ENCODE data around the gene CFAP53. TPM values are rescaled to one million over a fixed set of nuclear protein-coding genes. Genes with fewer than 3 reads are reported as not detected.
"Not testable (repeated sequence)": the region's sequence is repeated elsewhere in the genome, so short reads cannot be mapped to it uniquely, and the experiment has no call there.

Gene CFAP53
- polyA plus RNA-seq, 2 of the 4 experiments (the other 2 are of a cell fraction): 0.54 to 0.66 TPM

- H3K4me3 ChIP-seq: peak overlapping the region; percentile 70
- TF ChIP-seq ZC3H11A (IDR thresholded peaks at IDR 0.05): peak; percentile 35
- CTCF ChIA-PET: interaction anchor here (0.6 to 3.3 kb wide), 3 partner anchors 20 to 93 kb away, joined by 3 to 11 read pairs (median 8); no protein-coding TSS in a partner anchor
- H3K9me3 ChIP-seq; DNase-seq (ENCODE audit: low read depth in 1 of 2, low spot score in 1 of 2); FAIRE-seq; H3K4me1 ChIP-seq; POLR2A ChIA-PET; ATAC-seq: not testable (repeated sequence)
- peak overlapping the region; percentile 74 to 96; a peak in 5 of 6 replicates for H3K27ac ChIP-seq
- WGBS (ENCODE audit: missing lambda C conversion rate): 69% methylated on average over 21 of the region's 21 CpGs
- H3K4me2 ChIP-seq: peak overlapping the region; percentile 78
Measured at GRCh38 chr18:50288348-50289107, 22.2 kb upstream of the CFAP53 start.

- ATAC-seq (peak; percentile 95 to 97), FAIRE-seq (peak; percentile 61), DNase-seq (ENCODE audit: low read depth in 1 of 2, low spot score in 1 of 2) (peak; percentile 81 to 99)
- Histone ChIP-seq H3K4me1 (peaks cover 5% of the 10 kb centered on the region; the same call in 1 of the 3 replicates), H3K27ac (peak within 1 kb of the TSS; percentile 74 to 96), H3K4me2 (peak within 1 kb of the TSS; percentile 90), H3K9me3 (no peaks in the 10 kb centered on the region), H3K4me3 (peak within 1 kb of the TSS; percentile 70)
- TF ChIP-seq RFX5 (IDR thresholded peaks at IDR 0.05): no peak
- TF ChIP-seq POLR2A (IDR thresholded peaks at IDR 0.05; ENCODE audit: low read length): peak; percentile 67
- TF ChIP-seq HOXB13 (CRISPR knock-in tag; IDR thresholded peaks at IDR 0.05; ENCODE audit: low read depth): peak; percentile 82
- no peak for TF ChIP-seq MYC (IDR thresholded peaks at IDR 0.05; ENCODE audit: borderline replicate concordance, low read length)
- peak in 1 of 2 experiments; percentile 24; a peak in 1 of 5 replicates for TF ChIP-seq JUN (IDR thresholded peaks at IDR 0.05)
- TF ChIP-seq HOXB5 (CRISPR knock-in tag; IDR thresholded peaks at IDR 0.05): peak; percentile 50; the same call in 1 of the 2 replicates
- no peak for TF ChIP-seq FOSB (CRISPR knock-in tag; IDR thresholded peaks at IDR 0.05)
- TF ChIP-seq KDM1A (IDR thresholded peaks at IDR 0.05; ENCODE audit: low read depth): peak; percentile 82; the same call in 1 of the 2 replicates
- peak; percentile 51; the same call in 1 of the 2 replicates for TF ChIP-seq MAX (IDR thresholded peaks at IDR 0.05)
- peak; percentile 41; the same call in 1 of the 2 replicates for TF ChIP-seq FOXS1 (CRISPR knock-in tag; IDR thresholded peaks at IDR 0.05)
- 2% methylated on average over 40 of the region's 76 CpGs for WGBS (ENCODE audit: missing lambda C conversion rate)
- CTCF ChIA-PET: interaction anchor here (1.7 kb wide), 1 partner anchor 70 kb away, joined by 8 read pairs; no protein-coding TSS in a partner anchor
- POLR2A ChIA-PET: no interaction called here
Measured at GRCh38 chr18:50287441-50288347, 21.4 kb upstream of the CFAP53 start, which contains the start of gene CXXC1. TSS of gene CXXC1 (minus strand) at chr18:50287692. CDS start at chr18:50287589, 103 bp downstream.

- peak overlapping the region; percentile 70 for H3K4me3 ChIP-seq
- TF ChIP-seq ZC3H11A (IDR thresholded peaks at IDR 0.05): no peak
- no peak for TF ChIP-seq JUN (IDR thresholded peaks at IDR 0.05)
- no peak for TF ChIP-seq RNF2 (IDR thresholded peaks at IDR 0.05; ENCODE audit: borderline replicate concordance, low read depth)
- TF ChIP-seq EHMT2 (IDR thresholded peaks at IDR 0.05; ENCODE audit: low read depth): no peak
- no peak for TF ChIP-seq EP300 (IDR thresholded peaks at IDR 0.05)
- no peak for TF ChIP-seq ZFP36 (IDR thresholded peaks at IDR 0.05; ENCODE audit: borderline replicate concordance, partially characterized antibody)
- no peak for TF ChIP-seq TFCP2L1 (CRISPR knock-in tag; IDR thresholded peaks at IDR 0.05)
- no peak for TF ChIP-seq MAFK (IDR thresholded peaks at IDR 0.05; ENCODE audit: partially characterized antibody)
- no peak for TF ChIP-seq SMC3 (IDR thresholded peaks at IDR 0.05)
- no peak for TF ChIP-seq FOXS1 (CRISPR knock-in tag; IDR thresholded peaks at IDR 0.05)
- no peak for TF ChIP-seq NFE2L2 (conservative IDR thresholded peaks at IDR 0.05; ENCODE audit: low read length)
- no peak for TF ChIP-seq RCOR1 (IDR thresholded peaks at IDR 0.05; ENCODE audit: low read depth, low read length)
- TF ChIP-seq CBX2 (IDR thresholded peaks at IDR 0.05; ENCODE audit: borderline replicate concordance, low read depth): no peak
- no peak for TF ChIP-seq PHF8 (IDR thresholded peaks at IDR 0.05; ENCODE audit: borderline replicate concordance, low read depth)
- TF ChIP-seq, protein P1, sequence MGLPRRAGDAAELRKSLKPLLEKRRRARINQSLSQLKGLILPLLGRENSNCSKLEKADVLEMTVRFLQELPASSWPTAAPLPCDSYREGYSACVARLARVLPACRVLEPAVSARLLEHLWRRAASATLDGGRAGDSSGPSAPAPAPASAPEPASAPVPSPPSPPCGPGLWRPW (IDR thresholded peaks at IDR 0.05): no peak
- TF ChIP-seq TP53 (CRISPR knock-in tag; IDR thresholded peaks at IDR 0.05): no peak
- TF ChIP-seq MAX (IDR thresholded peaks at IDR 0.05): no peak
- no peak for TF ChIP-seq KDM5A (IDR thresholded peaks at IDR 0.05)
- no peak for TF ChIP-seq ZNF302 (CRISPR knock-in tag; IDR thresholded peaks at IDR 0.05)
- TF ChIP-seq SREBF2 (IDR thresholded peaks at IDR 0.05): no peak
- DNase-seq (ENCODE audit: low read depth in 1 of 2, low spot score in 1 of 2): no peak
- 1% methylated on average over 15 of the region's 27 CpGs for WGBS (ENCODE audit: missing lambda C conversion rate)
- POLR2A ChIA-PET: no interaction called here
- H3K27ac ChIP-seq: peak overlapping the region; percentile 74 to 96
- FAIRE-seq: no peak
- peak overlapping the region; percentile 90 for H3K4me2 ChIP-seq
- peak; percentile 1 to 5; a peak in 3 of 6 replicates for ATAC-seq
- H3K9me3 ChIP-seq: no peaks in the 10 kb centered on the region
- CTCF ChIA-PET: no interaction called here
- H3K4me1 ChIP-seq: peaks cover 9% of the 10 kb centered on the region
Measured at GRCh38 chr18:50287028-50287440, 20.7 kb upstream of the CFAP53 start.
